ENCODE data around the gene PPP2R2C. TPM values are rescaled to one million over a fixed set of nuclear protein-coding genes. Genes with fewer than 3 reads are reported as not detected.

Gene PPP2R2C
- total RNA-seq, 6 experiments from 2014 or later: 0.12 to 0.27 TPM; not detected in 4

DNA sequence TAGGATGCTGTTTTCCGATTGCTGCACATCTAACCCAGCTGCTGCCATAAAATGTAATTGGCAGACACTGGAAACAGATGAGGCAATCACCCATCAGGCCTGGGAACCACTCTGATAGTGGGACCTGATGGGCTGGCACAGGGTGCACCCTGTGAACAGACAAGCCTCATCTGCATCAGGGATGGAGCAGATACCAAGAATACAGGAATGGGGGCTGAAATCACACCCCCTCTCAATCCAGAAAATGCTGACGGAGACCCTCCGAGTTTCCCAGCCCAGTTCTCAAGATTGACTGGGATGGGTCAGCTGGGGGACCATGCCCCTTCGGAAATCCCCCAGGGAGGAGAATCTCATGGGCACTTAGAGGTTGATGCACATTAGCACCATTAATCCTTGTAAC is 28.8 kb upstream of the PPP2R2C start:
- Histone ChIP-seq H3K27me3 (no peaks in the 10 kb centered on the region), H3K27ac (no peak overlapping the region), H3K36me3 (no peaks in the 10 kb centered on the region), H3K4me3 (no peak overlapping the region), H3K4me1 (no peaks in the 10 kb centered on the region), H3K9me3 (no peaks in the 10 kb centered on the region)
- intact Hi-C loops (cut with DNase I): no loop called here
- no peak for DNase-seq
- no peak for ATAC-seq
- TF ChIP-seq CTCF (IDR thresholded peaks at IDR 0.05) (no peak), POLR2A (IDR thresholded peaks at IDR 0.05) (no peak)
- WGBS (ENCODE audit: insufficient coverage, low coverage, low lambda C conversion rate, missing lambda C conversion rate): 57% methylated on average over 1 of the region's 4 CpGs

DNA sequence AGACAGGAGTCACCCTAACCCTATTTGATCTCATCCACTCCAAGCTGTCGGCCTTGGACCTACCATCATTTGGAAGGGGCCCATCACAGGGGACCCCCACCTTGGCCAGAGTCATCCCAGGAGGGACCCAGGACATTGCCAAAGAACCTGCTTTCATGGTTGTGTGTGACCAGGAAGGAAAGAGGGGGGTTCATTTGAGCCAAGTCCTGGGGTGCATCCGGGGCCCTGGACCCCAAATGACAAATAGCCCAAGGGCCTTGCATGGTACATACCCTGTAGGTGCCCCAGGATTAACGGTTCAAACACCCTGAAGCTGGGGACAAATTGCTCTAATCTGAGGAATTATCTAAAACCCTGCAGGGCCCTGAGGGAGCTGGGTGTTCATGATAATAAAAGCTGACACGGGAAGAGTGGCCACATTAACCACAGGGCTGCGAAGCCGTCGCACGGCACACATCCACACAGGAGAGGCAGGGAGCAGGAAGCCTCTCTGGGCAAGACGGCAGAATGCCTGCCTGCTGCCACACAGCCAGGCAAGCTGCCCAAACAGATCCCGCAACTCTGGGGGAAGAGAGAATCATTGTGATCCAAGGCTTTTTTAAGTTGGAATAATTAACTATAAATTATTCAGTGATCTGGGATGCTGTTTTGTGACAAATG is 28.2 kb upstream of the PPP2R2C start:
- DNase-seq (no peak), ATAC-seq (no peak)
- no peak for TF ChIP-seq CTCF (IDR thresholded peaks at IDR 0.05)
- TF ChIP-seq POLR2A (IDR thresholded peaks at IDR 0.05): no peak
- Histone ChIP-seq H3K27me3 (no peaks in the 10 kb centered on the region), H3K27ac (no peak overlapping the region), H3K36me3 (no peaks in the 10 kb centered on the region), H3K4me1 (no peaks in the 10 kb centered on the region), H3K4me3 (no peak overlapping the region), H3K9me3 (no peaks in the 10 kb centered on the region)
- 57% methylated on average over 3 of the region's 10 CpGs for WGBS (ENCODE audit: insufficient coverage, low coverage, low lambda C conversion rate, missing lambda C conversion rate)
- intact Hi-C loops (cut with DNase I): no loop called here

DNA sequence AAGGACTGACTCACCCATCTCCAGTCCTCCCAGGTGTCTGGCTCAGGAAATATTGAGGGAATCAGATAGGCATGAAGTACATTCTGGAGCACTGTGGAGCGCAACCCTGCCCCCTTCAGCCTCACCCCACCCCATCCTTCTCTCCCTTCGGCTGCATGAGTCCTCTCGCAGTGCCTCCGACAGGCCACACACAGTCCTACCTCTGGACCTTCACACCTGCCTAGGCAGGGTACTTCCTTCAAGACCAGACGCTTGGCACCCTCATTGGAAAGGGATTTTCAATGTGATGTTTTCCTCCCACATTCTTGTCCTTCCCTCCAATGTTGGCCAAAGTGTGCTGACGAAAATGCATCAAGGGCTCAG is 26.8 kb upstream of the PPP2R2C start:
- Histone ChIP-seq H3K36me3 (no peaks in the 10 kb centered on the region), H3K27ac (no peak overlapping the region), H3K9me3 (no peaks in the 10 kb centered on the region), H3K27me3 (no peaks in the 10 kb centered on the region), H3K4me1 (no peaks in the 10 kb centered on the region), H3K4me3 (no peak overlapping the region)
- 40% methylated on average over 2 of the region's 6 CpGs for WGBS (ENCODE audit: insufficient coverage, low coverage, low lambda C conversion rate, missing lambda C conversion rate)
- TF ChIP-seq CTCF (IDR thresholded peaks at IDR 0.05) (no peak), POLR2A (IDR thresholded peaks at IDR 0.05) (no peak)
- DNase-seq (no peak), ATAC-seq (no peak)
- intact Hi-C loops (cut with DNase I): no loop called here

DNA sequence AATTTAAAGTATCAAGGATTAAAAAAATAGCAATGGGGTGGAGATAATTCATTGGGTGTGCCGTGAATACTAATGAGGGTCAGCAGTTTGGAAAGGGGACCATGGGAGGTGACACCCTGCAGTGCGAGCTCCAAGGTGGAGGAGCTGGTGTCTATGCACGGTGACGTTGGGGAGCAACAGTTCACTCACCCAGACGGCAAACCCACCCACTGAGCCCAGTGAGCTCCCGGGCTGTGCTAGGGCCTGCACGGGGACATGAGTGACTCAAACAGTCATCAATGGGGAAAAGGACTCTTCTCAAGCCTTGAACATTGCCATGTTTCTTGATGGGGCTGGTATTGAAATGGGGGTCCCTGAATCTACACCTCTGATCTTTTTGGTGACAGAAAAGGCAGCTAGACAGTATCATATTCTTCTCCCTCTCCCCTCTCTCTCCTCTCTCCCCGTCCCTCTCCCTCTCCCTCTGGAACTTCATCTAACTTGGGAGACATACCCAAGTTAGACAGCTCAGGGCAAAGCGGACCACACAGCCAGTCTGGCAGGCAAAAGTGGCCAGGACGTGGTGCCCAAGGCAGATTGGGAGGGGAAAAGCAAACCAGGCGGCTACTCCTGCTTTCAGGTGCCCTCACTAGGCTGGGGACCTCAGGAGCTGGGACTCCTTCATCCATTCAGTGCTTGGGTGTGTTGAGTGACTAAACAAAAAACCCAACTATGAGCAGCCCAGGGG is 26.3 kb upstream of the PPP2R2C start:
- Histone ChIP-seq H3K4me1 (no peaks in the 10 kb centered on the region), H3K27me3 (no peaks in the 10 kb centered on the region), H3K9me3 (no peaks in the 10 kb centered on the region), H3K4me3 (no peak overlapping the region), H3K36me3 (no peaks in the 10 kb centered on the region), H3K27ac (no peak overlapping the region)
- no peak for ATAC-seq
- intact Hi-C loops (cut with DNase I): no loop called here
- no peak for DNase-seq
- TF ChIP-seq CTCF (IDR thresholded peaks at IDR 0.05) (no peak), POLR2A (IDR thresholded peaks at IDR 0.05) (no peak)
- 33% methylated on average over 10 of the region's 11 CpGs for whole genome bisulfite sequencing (ENCODE audit: insufficient coverage, low coverage, low lambda C conversion rate, missing lambda C conversion rate)

Measured in right lobe of liver (tissue), 6 donors.